ENCODE measurements around the gene PTPRM. TPM values are rescaled to one million over a fixed set of nuclear protein-coding genes. Genes with fewer than 3 reads are reported as not detected.

PTPRM gene
- total RNA-seq, 4 donors from 2014 or later, result 170 to 198 (median 182) TPM

DNA sequence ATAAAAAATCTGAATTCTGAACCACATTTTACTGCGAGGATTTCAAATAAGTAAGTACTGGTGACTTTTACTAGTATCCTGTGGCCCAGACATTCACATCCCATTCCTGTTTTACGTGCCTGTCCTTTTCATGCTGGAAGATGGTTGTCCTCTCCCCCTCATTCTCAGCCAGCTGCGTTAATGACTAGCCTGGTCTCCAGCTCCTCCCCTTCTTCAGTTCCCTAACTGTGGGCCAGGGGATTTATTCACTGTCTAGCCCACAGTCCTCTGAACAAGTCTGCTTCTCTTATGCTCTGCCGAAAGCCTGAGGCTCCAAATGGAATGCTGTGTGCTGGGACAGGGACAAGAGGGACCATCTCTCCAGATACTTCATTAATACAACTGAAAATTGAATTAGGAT lies 373.9 kb downstream of the PTPRM start:
- Histone ChIP-seq H3K36me3 (no peaks in the 10 kb centered on the region), H3K9me3 (no peaks in the 10 kb centered on the region), H3K27me3 (no peaks in the 10 kb centered on the region), H3K4me3 (replicated peaks in 1 of 3) (no peak overlapping the region), H3K4me1 (peaks cover 16 to 18% of the 10 kb centered on the region in 2 donors), H3K27ac (peak overlapping the region in 1 of 3 donors; percentile 24)
- TF ChIP-seq, protein P1, sequence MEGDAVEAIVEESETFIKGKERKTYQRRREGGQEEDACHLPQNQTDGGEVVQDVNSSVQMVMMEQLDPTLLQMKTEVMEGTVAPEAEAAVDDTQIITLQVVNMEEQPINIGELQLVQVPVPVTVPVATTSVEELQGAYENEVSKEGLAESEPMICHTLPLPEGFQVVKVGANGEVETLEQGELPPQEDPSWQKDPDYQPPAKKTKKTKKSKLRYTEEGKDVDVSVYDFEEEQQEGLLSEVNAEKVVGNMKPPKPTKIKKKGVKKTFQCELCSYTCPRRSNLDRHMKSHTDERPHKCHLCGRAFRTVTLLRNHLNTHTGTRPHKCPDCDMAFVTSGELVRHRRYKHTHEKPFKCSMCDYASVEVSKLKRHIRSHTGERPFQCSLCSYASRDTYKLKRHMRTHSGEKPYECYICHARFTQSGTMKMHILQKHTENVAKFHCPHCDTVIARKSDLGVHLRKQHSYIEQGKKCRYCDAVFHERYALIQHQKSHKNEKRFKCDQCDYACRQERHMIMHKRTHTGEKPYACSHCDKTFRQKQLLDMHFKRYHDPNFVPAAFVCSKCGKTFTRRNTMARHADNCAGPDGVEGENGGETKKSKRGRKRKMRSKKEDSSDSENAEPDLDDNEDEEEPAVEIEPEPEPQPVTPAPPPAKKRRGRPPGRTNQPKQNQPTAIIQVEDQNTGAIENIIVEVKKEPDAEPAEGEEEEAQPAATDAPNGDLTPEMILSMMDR (IDR thresholded peaks at IDR 0.05), result no peak
- no peak for TF ChIP-seq POLR2A (IDR thresholded peaks at IDR 0.05)
- intact Hi-C loops (cut with DNase I), result no loop called here
- WGBS, 2 donors, result 91% methylated on average over 4 of the region's 4 CpGs
- no peak for DNase-seq

DNA sequence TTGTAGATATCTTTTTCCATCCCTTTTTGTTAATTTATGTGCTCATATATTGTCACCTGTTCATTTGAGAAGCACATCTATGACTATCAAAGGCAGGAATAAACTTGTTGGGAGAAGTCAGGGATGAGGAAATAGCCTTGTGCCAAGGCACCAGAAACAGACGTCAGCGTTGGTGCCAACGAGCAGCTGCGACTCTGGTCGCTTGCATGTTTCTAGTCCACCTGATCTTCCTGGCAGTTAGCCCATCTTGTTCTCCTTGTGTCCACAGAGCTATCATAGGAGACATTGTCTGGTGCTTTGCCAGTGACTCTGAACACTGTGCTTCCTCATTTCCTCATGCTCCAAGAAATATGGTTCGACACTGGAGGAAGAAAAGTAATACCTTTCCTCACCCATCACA lies 374.4 kb downstream of the PTPRM start:
- Histone ChIP-seq H3K4me1 (peaks cover 22 to 24% of the 10 kb centered on the region in 2 donors), H3K9me3 (no peaks in the 10 kb centered on the region), H3K27ac (peak overlapping the region in 2 of 3 donors; percentile 15 to 25), H3K27me3 (no peaks in the 10 kb centered on the region), H3K36me3 (no peaks in the 10 kb centered on the region), H3K4me3 (replicated peaks in 1 of 3) (no peak overlapping the region)
- WGBS, 2 donors, result 31 to 36% methylated on average over 6 of the region's 6 CpGs
- TF ChIP-seq, protein P1 (IDR thresholded peaks at IDR 0.05), result no peak
- no peak for TF ChIP-seq POLR2A (IDR thresholded peaks at IDR 0.05)
- DNase-seq, result peak; percentile 89 to 93
- intact Hi-C loops (cut with DNase I), result no loop called here

DNA sequence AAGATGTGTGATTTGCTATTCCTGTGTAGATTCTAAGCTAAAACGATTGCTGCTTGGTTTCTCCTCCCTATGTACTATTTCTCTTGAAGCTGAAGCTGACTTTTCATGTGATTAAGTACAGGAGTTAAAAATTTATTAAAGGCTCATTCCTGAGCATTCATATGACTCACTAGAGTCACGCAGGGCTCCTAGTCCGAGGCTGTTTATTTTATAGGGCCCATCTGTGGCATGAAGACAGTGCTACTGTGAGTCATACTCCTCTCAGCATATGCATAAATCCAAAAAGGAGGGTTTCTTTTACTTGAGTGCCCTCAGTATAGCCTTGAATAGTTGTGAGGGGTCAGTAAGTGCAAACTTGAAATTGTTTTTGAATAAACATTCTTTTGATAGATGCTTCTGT lies 378.8 kb downstream of the PTPRM start:
- no peak for DNase-seq
- peaks cover 25 to 31% of the 10 kb centered on the region in 2 donors for H3K4me1 ChIP-seq
- H3K9me3 ChIP-seq, result no peaks in the 10 kb centered on the region
- no peak overlapping the region for H3K4me3 ChIP-seq (replicated peaks in 1 of 3)
- H3K27ac ChIP-seq, result peak overlapping the region in 2 of 3 donors; percentile 61 to 67
- intact Hi-C loops (cut with DNase I), result no loop called here
- TF ChIP-seq POLR2A (IDR thresholded peaks at IDR 0.05), result no peak
- TF ChIP-seq, protein P1 (IDR thresholded peaks at IDR 0.05), result no peak
- WGBS, 2 donors, result 43 to 48% methylated on average over 3 of the region's 3 CpGs
- no peaks in the 10 kb centered on the region for H3K27me3 ChIP-seq
- H3K36me3 ChIP-seq, result no peaks in the 10 kb centered on the region

DNA sequence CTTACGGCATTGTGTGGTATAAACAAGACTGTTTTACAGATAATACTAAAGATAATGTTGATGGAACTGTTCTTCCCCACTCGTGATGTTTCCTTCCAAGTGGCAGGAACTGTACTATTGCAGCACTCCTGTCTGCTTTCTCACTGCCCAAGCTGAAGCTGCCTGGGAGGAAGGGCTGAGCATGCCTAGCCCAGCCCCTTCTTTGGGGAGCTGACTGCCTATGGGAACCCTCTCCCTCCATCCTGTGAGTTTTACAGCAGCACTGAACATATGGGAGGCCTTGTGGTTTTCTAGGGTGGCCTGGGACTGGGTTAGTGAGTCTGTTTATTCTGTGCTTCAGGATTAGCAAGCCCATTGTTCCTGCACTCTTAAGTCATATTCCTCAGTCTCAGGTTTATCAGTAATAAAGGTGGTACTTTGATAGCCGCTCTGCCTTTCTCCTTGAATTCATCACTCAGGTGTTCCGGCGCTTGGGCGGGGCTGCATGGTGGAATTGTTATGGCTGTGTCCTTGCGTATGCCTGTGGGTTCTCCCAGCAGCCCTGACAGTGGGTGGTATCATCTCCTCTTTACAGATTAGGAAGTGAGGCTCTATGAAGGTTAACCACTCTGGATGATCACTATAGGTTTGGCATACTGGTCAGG lies 379.7 kb downstream of the PTPRM start:
- TF ChIP-seq, protein P1 (IDR thresholded peaks at IDR 0.05), result no peak
- no peak for TF ChIP-seq POLR2A (IDR thresholded peaks at IDR 0.05)
- Histone ChIP-seq H3K36me3 (no peaks in the 10 kb centered on the region), H3K27me3 (no peaks in the 10 kb centered on the region), H3K4me3 (replicated peaks in 1 of 3) (no peak overlapping the region), H3K9me3 (no peaks in the 10 kb centered on the region), H3K27ac (peak overlapping the region; percentile 52 to 67 (median 61)), H3K4me1 (peaks cover 18 to 22% of the 10 kb centered on the region in 2 donors)
- WGBS, 2 donors, result 81 to 87% methylated on average over 7 of the region's 7 CpGs
- intact Hi-C loops (cut with DNase I), result no loop called here
- DNase-seq, result peak; percentile 31 to 49

DNA sequence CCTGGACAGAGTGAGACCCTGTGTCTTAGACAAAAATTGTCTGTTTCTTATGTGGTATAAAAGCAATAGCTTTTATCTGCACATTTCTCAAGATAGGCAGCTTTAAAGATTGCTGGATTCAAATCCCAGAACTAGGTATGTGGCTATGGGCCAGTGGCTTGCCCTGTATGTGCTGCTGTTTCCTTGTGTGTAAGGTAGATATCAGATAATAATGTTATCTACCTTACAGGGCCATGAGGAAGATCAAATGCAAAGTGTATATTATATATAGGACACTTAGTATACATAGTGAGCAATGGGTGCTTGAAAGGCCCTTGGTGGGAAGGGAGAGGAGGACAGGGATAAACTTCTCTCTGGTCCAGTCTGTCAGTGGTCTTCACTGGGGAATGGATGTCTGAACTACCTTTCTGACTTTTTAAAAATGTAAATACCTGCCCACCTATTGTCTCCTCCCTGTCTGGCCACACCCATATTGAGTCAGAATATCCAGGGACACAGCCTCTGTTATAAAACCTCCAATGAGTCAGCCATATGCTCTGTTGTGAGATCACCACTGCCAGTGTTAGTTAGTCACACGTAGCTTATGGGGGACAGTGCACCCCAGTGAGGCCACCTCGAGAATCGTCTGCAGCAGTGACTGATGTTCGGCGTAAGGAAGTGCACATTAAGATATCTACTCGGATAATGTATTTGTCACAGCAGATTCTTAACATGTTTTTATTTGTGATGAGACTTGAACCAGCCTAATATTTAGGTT lies 383.4 kb downstream of the PTPRM start:
- DNase-seq, result no peak
- no peak overlapping the region for H3K27ac ChIP-seq
- WGBS, 2 donors, result 94 to 97% methylated on average over 6 of the region's 6 CpGs
- no peaks in the 10 kb centered on the region for H3K36me3 ChIP-seq
- no peak for TF ChIP-seq POLR2A (IDR thresholded peaks at IDR 0.05)
- TF ChIP-seq, protein P1 (IDR thresholded peaks at IDR 0.05), result no peak
- no peaks in the 10 kb centered on the region for H3K27me3 ChIP-seq
- no peak overlapping the region for H3K4me3 ChIP-seq (replicated peaks in 1 of 3)
- intact Hi-C loops (cut with DNase I), result no loop called here
- H3K4me1 ChIP-seq, result peaks cover 13 to 17% of the 10 kb centered on the region in 2 donors
- H3K9me3 ChIP-seq, result no peaks in the 10 kb centered on the region
